Suprapubic skin (tissue), 4 donors: ENCODE data around the gene GRM7.

Experiments used
- CTCF ChIP-seq, 2 donors: fragments of 200-600 bp in 1 of 2; fragments of 450-650 bp in 1 of 2; sonication (generic) in 1 of 2; IDR thresholded peaks; one replicate each; pipeline ENCODE4 v1.5.1; 2016 to 2019; ENCODE audit warnings: antibody characterized with exemption in 2 of 2, mild to moderate bottlenecking in 1 of 2, moderate library complexity in 1 of 2
- EP300 ChIP-seq: sonication (generic); formaldehyde crosslinking; IDR thresholded peaks from one replicate; pipeline ENCODE4 v1.6.1; 2017; ENCODE audit warnings: antibody characterized with exemption
- POLR2A ChIP-seq, 2 donors: fragments of 450-650 bp; IDR thresholded peaks; one replicate each; pipeline ENCODE4 v1.6.1; 2017; ENCODE audit warnings: antibody characterized with exemption in 2 of 2, mild to moderate bottlenecking in 2 of 2, moderate library complexity in 2 of 2
- POLR2AphosphoS5 ChIP-seq, 3 donors: sonication (generic); formaldehyde crosslinking; IDR thresholded peaks; one replicate each; pipeline ENCODE4 v1.6.1; 2017; ENCODE audit warnings: antibody characterized with exemption in 3 of 3

GRCh38 chr3:7657214-7658112 is 796.5 kb downstream of the GRM7 start:
- TF ChIP-seq CTCF (IDR thresholded peaks at IDR 0.05) (no peak), POLR2A (IDR thresholded peaks at IDR 0.05) (no peak), EP300 (no peak), POLR2AphosphoS5 (IDR thresholded peaks at IDR 0.05) (no peak)
